OCI-LY3 (cell line): ENCODE measurements around the gene DCT.

ENCODE experiments used
- H2AFZ ChIP-seq: fragments of 200-600, 300-600 bp; shearing (Covaris generic); 2 replicates; pipeline ENCODE4 v1.6.0; 2014; ENCODE audit warnings: antibody characterized with exemption, low read depth, low read length
- H3K27ac ChIP-seq: fragments of 200-600, 300-600 bp; sonication (generic); 2 replicates; pipeline ENCODE4 v1.5.1; 2014; ENCODE audit warnings: mild to moderate bottlenecking, low read length, moderate library complexity, mixed read lengths
- H3K27me3 ChIP-seq: fragments of 200-600, 300-600 bp; sonication (generic); 2 replicates; pipeline ENCODE4 v1.6.1; 2014; ENCODE audit warnings: low read depth, low read length, mixed read lengths
- H3K36me3 ChIP-seq: fragments of 200-600, 300-600 bp; sonication (generic); replicated peaks from 2 replicates; pipeline ENCODE3; 2014; ENCODE audit warnings: low read depth, low read length, mixed read lengths
- H3K4me1 ChIP-seq: fragments of 300-600, 200-600 bp; sonication (generic); 2 replicates; pipeline ENCODE4 v1.6.1; 2014; ENCODE audit warnings: low read length, mixed read lengths
- H3K4me2 ChIP-seq: fragments of 200-600, 300-600 bp; sonication (generic); 2 replicates; pipeline ENCODE4 v1.6.1; 2014; ENCODE audit warnings: low read length, mixed read lengths
- H3K4me3 ChIP-seq: fragments of 300-600, 200-600 bp; sonication (generic); 2 replicates; pipeline ENCODE4 v1.5.1; 2014; ENCODE audit warnings: antibody characterized with exemption, mild to moderate bottlenecking, low read length, moderate library complexity
- H3K79me2 ChIP-seq: fragments of 300-600, 200-600 bp; shearing (Covaris generic); 2 replicates; pipeline ENCODE4 v1.6.1; 2014; ENCODE audit warnings: mild to moderate bottlenecking, low read length, mixed read lengths
- H3K9ac ChIP-seq: fragments of 300-600, 200-600 bp; shearing (Covaris generic); 2 replicates; pipeline ENCODE4 v1.6.0; 2014; ENCODE audit warnings: mild to moderate bottlenecking, low read length, moderate library complexity
- H3K9me3 ChIP-seq: fragments of 200-600, 300-600 bp; shearing (Covaris generic); 2 replicates; pipeline ENCODE4 v1.6.1; 2014; ENCODE audit warnings: low read length, mixed read lengths; ENCODE audit not compliant: insufficient read depth
- H4K20me1 ChIP-seq: fragments of 200-600, 300-600 bp; sonication (generic); 2 replicates; pipeline ENCODE4 v1.6.1; 2016; ENCODE audit warnings: low read length, mixed read lengths; ENCODE audit not compliant: insufficient read depth
- EZH2phosphoT487 ChIP-seq: fragments of 200-600 bp; shearing (Covaris generic); IDR thresholded peaks from 2 replicates; pipeline ENCODE4 v1.6.1; 2018; ENCODE audit warnings: antibody characterized with exemption, mixed run types, low read depth
- TF ChIP-seq, protein P1 (sequence below): fragments of 200-600, 300-600 bp; sonication (generic); IDR thresholded peaks from 2 replicates; pipeline ENCODE4 v1.5.1; 2014; ENCODE audit warnings: antibody characterized with exemption, low read length, low read depth

DCT gene

GRCh38 chr13:94417294-94417693 lies 62.2 kb downstream of the DCT start:
- H3K4me2 ChIP-seq, result no peak overlapping the region
- no peak for TF ChIP-seq EZH2phosphoT487
- TF ChIP-seq, protein P1, sequence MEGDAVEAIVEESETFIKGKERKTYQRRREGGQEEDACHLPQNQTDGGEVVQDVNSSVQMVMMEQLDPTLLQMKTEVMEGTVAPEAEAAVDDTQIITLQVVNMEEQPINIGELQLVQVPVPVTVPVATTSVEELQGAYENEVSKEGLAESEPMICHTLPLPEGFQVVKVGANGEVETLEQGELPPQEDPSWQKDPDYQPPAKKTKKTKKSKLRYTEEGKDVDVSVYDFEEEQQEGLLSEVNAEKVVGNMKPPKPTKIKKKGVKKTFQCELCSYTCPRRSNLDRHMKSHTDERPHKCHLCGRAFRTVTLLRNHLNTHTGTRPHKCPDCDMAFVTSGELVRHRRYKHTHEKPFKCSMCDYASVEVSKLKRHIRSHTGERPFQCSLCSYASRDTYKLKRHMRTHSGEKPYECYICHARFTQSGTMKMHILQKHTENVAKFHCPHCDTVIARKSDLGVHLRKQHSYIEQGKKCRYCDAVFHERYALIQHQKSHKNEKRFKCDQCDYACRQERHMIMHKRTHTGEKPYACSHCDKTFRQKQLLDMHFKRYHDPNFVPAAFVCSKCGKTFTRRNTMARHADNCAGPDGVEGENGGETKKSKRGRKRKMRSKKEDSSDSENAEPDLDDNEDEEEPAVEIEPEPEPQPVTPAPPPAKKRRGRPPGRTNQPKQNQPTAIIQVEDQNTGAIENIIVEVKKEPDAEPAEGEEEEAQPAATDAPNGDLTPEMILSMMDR, result no peak
- H3K27me3 ChIP-seq, result no peaks in the 10 kb centered on the region
- no peak overlapping the region for H3K9ac ChIP-seq
- peaks cover 21% of the 10 kb centered on the region for H3K4me1 ChIP-seq
- H3K36me3 ChIP-seq, result peaks cover 5% of the 10 kb centered on the region
- no peaks in the 10 kb centered on the region for H4K20me1 ChIP-seq
- no peak overlapping the region for H3K27ac ChIP-seq
- H3K79me2 ChIP-seq, result no peaks in the 10 kb centered on the region
- peaks cover 5% of the 10 kb centered on the region; the same call in 1 of the 2 replicates for H3K9me3 ChIP-seq
- no peak overlapping the region for H2AFZ ChIP-seq
- no peak overlapping the region for H3K4me3 ChIP-seq

- no peak overlapping the region for H3K9ac ChIP-seq
- H2AFZ ChIP-seq, result no peak overlapping the region
- H3K27me3 ChIP-seq, result no peaks in the 10 kb centered on the region
- no peak for TF ChIP-seq EZH2phosphoT487
- TF ChIP-seq, protein P1, result peak; percentile 51
- no peak overlapping the region for H3K4me2 ChIP-seq
- H3K9me3 ChIP-seq, result peaks cover 5% of the 10 kb centered on the region; the same call in 1 of the 2 replicates
- no peaks in the 10 kb centered on the region for H4K20me1 ChIP-seq
- H3K79me2 ChIP-seq, result no peaks in the 10 kb centered on the region
- peaks cover 5% of the 10 kb centered on the region for H3K36me3 ChIP-seq
- no peak overlapping the region for H3K27ac ChIP-seq
- H3K4me1 ChIP-seq, result peaks cover 21% of the 10 kb centered on the region
- no peak overlapping the region for H3K4me3 ChIP-seq
Measured at GRCh38 chr13:94416454-94417080, 62.9 kb downstream of the DCT start.

DNA sequence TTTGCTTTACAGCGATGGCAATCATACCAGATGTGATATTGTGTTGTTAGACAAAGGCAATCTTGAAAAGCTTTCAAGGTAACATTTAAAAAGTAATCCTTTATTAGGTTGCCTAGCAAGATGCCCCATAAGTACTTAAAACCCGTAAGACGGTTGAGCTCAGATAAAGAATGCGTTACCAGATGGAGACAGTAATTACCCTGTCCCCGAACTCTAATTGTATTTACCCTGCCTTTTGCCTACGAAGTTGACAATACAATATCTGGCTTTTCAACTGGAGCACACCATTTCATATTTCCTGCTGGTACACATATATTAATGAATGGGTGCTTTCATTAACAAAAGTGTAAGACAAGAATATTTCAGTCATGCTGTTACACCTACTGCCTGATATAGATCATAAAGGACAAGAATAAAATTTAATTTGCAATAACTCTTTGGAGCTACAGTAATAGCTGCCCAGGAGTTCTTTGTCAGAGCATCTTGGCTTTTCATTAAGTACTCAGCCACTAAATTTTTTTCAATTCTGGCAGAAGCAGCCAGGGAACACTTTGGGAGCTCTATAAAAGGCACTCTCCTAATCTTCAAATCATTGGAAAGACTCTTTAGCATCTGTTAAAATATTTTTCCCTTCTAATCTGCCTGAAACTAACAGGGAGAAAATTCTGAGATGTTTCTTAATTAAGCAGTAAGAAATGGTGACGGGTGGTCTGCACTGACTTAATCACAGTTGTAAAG lies 63.8 kb downstream of the DCT start:
- no peak overlapping the region for H3K4me2 ChIP-seq
- H3K4me3 ChIP-seq, result no peak overlapping the region
- H3K4me1 ChIP-seq, result peaks cover 21% of the 10 kb centered on the region
- no peak for TF ChIP-seq EZH2phosphoT487
- TF ChIP-seq, protein P1, result no peak
- no peaks in the 10 kb centered on the region for H4K20me1 ChIP-seq
- no peaks in the 10 kb centered on the region for H3K27me3 ChIP-seq
- H2AFZ ChIP-seq, result no peak overlapping the region
- H3K36me3 ChIP-seq, result no peaks in the 10 kb centered on the region
- no peak overlapping the region for H3K27ac ChIP-seq
- H3K79me2 ChIP-seq, result no peaks in the 10 kb centered on the region
- H3K9ac ChIP-seq, result no peak overlapping the region
- no peaks in the 10 kb centered on the region for H3K9me3 ChIP-seq

GRCh38 chr13:94414708-94415107 lies 64.8 kb downstream of the DCT start:
- no peak for TF ChIP-seq EZH2phosphoT487
- TF ChIP-seq, protein P1, result no peak
- Histone ChIP-seq H3K4me1 (peaks cover 11% of the 10 kb centered on the region), H3K36me3 (no peaks in the 10 kb centered on the region), H2AFZ (no peak overlapping the region), H3K27ac (no peak overlapping the region), H3K4me3 (no peak overlapping the region), H3K9ac (no peak overlapping the region), H3K4me2 (no peak overlapping the region), H3K27me3 (no peaks in the 10 kb centered on the region), H3K79me2 (no peaks in the 10 kb centered on the region), H4K20me1 (no peaks in the 10 kb centered on the region), H3K9me3 (no peaks in the 10 kb centered on the region)
